GM23338 (cell line): ENCODE data around the gene CRTC1. TPM values are rescaled to one million over a fixed set of nuclear protein-coding genes. Genes with fewer than 3 reads are reported as not detected.

Source experiments
- ATAC-seq: fragments of 200-7000 bp; cut with Tn5 transposase; 3 replicates; pipeline ENCODE4 v1.9.1; 2020
- DNase-seq: peaks from one replicate; pipeline ENCODE4 v3.0.0-alpha.2; 2015; ENCODE audit warnings: low spot score
- H2AFZ ChIP-seq: fragments of 200-600 bp; sonication (generic); 2 replicates; pipeline ENCODE4 v1.8.0; 2016; ENCODE audit warnings: antibody characterized with exemption, mild to moderate bottlenecking, moderate library complexity
- H3F3A ChIP-seq: fragments of 200-600 bp; sonication (generic); replicated peaks from 2 replicates; pipeline ENCODE4 v1.8.0; 2017; ENCODE audit warnings: antibody characterized with exemption, mixed run types, low read depth
- H3K27ac ChIP-seq: fragments of 200-600 bp; sonication (generic); 2 replicates; pipeline ENCODE4 v1.6.1; 2016; ENCODE audit warnings: low read depth
- H3K27me3 ChIP-seq: fragments of 200-600 bp; sonication (generic); 2 replicates; pipeline ENCODE4 v1.8.0; 2016; ENCODE audit warnings: mild to moderate bottlenecking, mixed run types, moderate library complexity; ENCODE audit not compliant: insufficient read depth
- H3K36me3 ChIP-seq: fragments of 200-600 bp; sonication (generic); 2 replicates; pipeline ENCODE4 v1.8.0; 2016; ENCODE audit warnings: mild to moderate bottlenecking; ENCODE audit not compliant: insufficient read depth
- H3K4me1 ChIP-seq: fragments of 200-600 bp; sonication (generic); 2 replicates; pipeline ENCODE4 v1.8.0; 2016; ENCODE audit warnings: mild to moderate bottlenecking, moderate library complexity; ENCODE audit not compliant: insufficient read depth
- H3K4me2 ChIP-seq: fragments of 200-600 bp; sonication (generic); 2 replicates; pipeline ENCODE4 v1.7.1; 2017; ENCODE audit warnings: mixed run types
- H3K4me3 ChIP-seq: fragments of 200-600 bp; sonication (generic); 2 replicates; pipeline ENCODE4 v1.6.1; 2016; ENCODE audit warnings: mixed run types
- H3K79me2 ChIP-seq: fragments of 200-600 bp; sonication (generic); replicated peaks from 2 replicates; pipeline ENCODE4 v1.8.0; 2017; ENCODE audit warnings: mild to moderate bottlenecking; ENCODE audit not compliant: insufficient read depth
- H3K9me2 ChIP-seq: fragments of 200-600 bp; sonication (generic); 2 replicates; pipeline ENCODE4 v1.8.0; 2017; ENCODE audit not compliant: insufficient read depth
- H4K20me1 ChIP-seq: fragments of 200-600 bp; sonication (generic); replicated peaks from 2 replicates; pipeline ENCODE4 v1.8.0; 2017; ENCODE audit warnings: mild to moderate bottlenecking; ENCODE audit not compliant: insufficient read depth
- H3K27ac Mint-ChIP-seq: 2 replicates; pipeline ENCODE4 v1.8.0; 2020; ENCODE audit warnings: inconsistent platforms, mild to moderate bottlenecking, moderate library complexity, mixed read lengths
- H3K27me3 Mint-ChIP-seq: 3 replicates; pipeline ENCODE4 v1.8.0; 2022; ENCODE audit warnings: low read depth, mild to moderate bottlenecking, moderate library complexity, mixed read lengths, inconsistent platforms; ENCODE audit not compliant: insufficient read depth, poor library complexity
- H3K36me3 Mint-ChIP-seq: 3 replicates; pipeline ENCODE4 v1.8.0; 2021; ENCODE audit warnings: low read depth, mild to moderate bottlenecking, inconsistent platforms, moderate library complexity, mixed read lengths
- H3K4me1 Mint-ChIP-seq: 3 replicates; pipeline ENCODE4 v1.8.0; 2020; ENCODE audit warnings: mild to moderate bottlenecking, inconsistent platforms, mixed read lengths
- H3K4me3 Mint-ChIP-seq: 3 replicates; pipeline ENCODE4 v1.8.0; 2021; ENCODE audit warnings: moderate library complexity, mild to moderate bottlenecking, inconsistent platforms, mixed read lengths
- H3K9me3 Mint-ChIP-seq: 3 replicates; pipeline ENCODE4 v1.8.0; 2020; ENCODE audit warnings: moderate library complexity, mild to moderate bottlenecking, inconsistent platforms, mixed read lengths
- CREB1 ChIP-seq: fragments of 250-450 bp; sonication (Bioruptor Pico); IDR thresholded peaks from 2 replicates; pipeline ENCODE4 v1.5.0; 2020; ENCODE audit warnings: low read depth, mild to moderate bottlenecking, moderate library complexity
- EZH2 ChIP-seq: fragments of 200-600 bp; sonication (generic); IDR thresholded peaks from one replicate; pipeline ENCODE4 v1.8.0; 2017; ENCODE audit warnings: antibody characterized with exemption, mild to moderate bottlenecking, low read depth; ENCODE audit not compliant: unreplicated experiment
- JUNB ChIP-seq: IDR thresholded peaks from one replicate; pipeline ENCODE4 v1.6.1; 2016; ENCODE audit warnings: antibody characterized with exemption; ENCODE audit not compliant: unreplicated experiment
- NANOG ChIP-seq: IDR thresholded peaks from 2 replicates; pipeline ENCODE4 v1.6.1; 2016; ENCODE audit warnings: antibody characterized with exemption, borderline replicate concordance
- POLR2AphosphoS5 ChIP-seq: IDR thresholded peaks from 2 replicates; pipeline ENCODE4 v1.6.1; 2016; ENCODE audit warnings: antibody characterized with exemption, low read depth
- STAT1 ChIP-seq: IDR thresholded peaks from one replicate; pipeline ENCODE4 v1.6.1; 2016; ENCODE audit warnings: antibody characterized with exemption; ENCODE audit not compliant: unreplicated experiment
- ZNF114 ChIP-seq: fragments of 250-450 bp; sonication (Bioruptor Pico); IDR thresholded peaks from 2 replicates; pipeline ENCODE4 v1.5.0; 2020; ENCODE audit warnings: mild to moderate bottlenecking, moderate library complexity
- ZNF331 ChIP-seq: fragments of 250-450 bp; sonication (Bioruptor Pico); IDR thresholded peaks from 2 replicates; pipeline ENCODE4 v1.5.0; 2020; ENCODE audit warnings: low read depth, mild to moderate bottlenecking, moderate library complexity
- long read RNA-seq: library from polyadenylated mRNA; unstranded; transcript quantifications from one replicate; pipeline ENCODE4 v2.0.0, GENCODE V29; 2020; ENCODE audit not compliant: unreplicated experiment
- polyA plus RNA-seq: library from polyadenylated mRNA; unstranded; fragments of >200 nt; fragmentation: Nextera tagmentation; extraction: Ambion mirVana; gene quantifications from 2 replicates; pipeline ENCODE4 v1.2.1, GENCODE V29; 2016
- total RNA-seq: library from RNA; depleted of rRNA; stranded (reverse); fragments of >200 nt; shearing (Covaris generic); gene quantifications from 2 replicates; pipeline ENCODE4 v1.2.3, GENCODE V29; 2014; rRNA removed
- TF ChIP-seq, protein P1 (sequence below): IDR thresholded peaks from one replicate; pipeline ENCODE4 v1.6.1; 2018; ENCODE audit warnings: antibody characterized with exemption; ENCODE audit not compliant: unreplicated experiment
- TF ChIP-seq, protein P2 (sequence below), 2 experiments: fragments of 200-600 bp in 1 of 2; sonication (generic) in 1 of 2; conservative IDR thresholded peaks; 2 replicates each; pipeline versions ENCODE4 v1.5.1 to v1.6.1; 2016 to 2017; ENCODE audit warnings: antibody characterized with exemption in 2 of 2, low read depth in 2 of 2, mild to moderate bottlenecking in 2 of 2, moderate library complexity in 1 of 2
- TF ChIP-seq, protein P3 (sequence below): fragments of 250-450 bp; sonication (Bioruptor Pico); IDR thresholded peaks from 2 replicates; pipeline ENCODE4 v1.5.0; 2020; ENCODE audit warnings: mild to moderate bottlenecking, moderate library complexity

Gene CRTC1, protein sequence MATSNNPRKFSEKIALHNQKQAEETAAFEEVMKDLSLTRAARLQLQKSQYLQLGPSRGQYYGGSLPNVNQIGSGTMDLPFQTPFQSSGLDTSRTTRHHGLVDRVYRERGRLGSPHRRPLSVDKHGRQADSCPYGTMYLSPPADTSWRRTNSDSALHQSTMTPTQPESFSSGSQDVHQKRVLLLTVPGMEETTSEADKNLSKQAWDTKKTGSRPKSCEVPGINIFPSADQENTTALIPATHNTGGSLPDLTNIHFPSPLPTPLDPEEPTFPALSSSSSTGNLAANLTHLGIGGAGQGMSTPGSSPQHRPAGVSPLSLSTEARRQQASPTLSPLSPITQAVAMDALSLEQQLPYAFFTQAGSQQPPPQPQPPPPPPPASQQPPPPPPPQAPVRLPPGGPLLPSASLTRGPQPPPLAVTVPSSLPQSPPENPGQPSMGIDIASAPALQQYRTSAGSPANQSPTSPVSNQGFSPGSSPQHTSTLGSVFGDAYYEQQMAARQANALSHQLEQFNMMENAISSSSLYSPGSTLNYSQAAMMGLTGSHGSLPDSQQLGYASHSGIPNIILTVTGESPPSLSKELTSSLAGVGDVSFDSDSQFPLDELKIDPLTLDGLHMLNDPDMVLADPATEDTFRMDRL
- total RNA-seq = 5.4 and 7.1 TPM in 2 replicates
- 6.7 and 8.4 TPM in 2 replicates for polyA plus RNA-seq
- long read RNA-seq, partial matches to known transcripts = 1 of 3 reads
- long read RNA-seq, other reads (novel, unspliced or antisense) = 2 of 3 reads

DNA sequence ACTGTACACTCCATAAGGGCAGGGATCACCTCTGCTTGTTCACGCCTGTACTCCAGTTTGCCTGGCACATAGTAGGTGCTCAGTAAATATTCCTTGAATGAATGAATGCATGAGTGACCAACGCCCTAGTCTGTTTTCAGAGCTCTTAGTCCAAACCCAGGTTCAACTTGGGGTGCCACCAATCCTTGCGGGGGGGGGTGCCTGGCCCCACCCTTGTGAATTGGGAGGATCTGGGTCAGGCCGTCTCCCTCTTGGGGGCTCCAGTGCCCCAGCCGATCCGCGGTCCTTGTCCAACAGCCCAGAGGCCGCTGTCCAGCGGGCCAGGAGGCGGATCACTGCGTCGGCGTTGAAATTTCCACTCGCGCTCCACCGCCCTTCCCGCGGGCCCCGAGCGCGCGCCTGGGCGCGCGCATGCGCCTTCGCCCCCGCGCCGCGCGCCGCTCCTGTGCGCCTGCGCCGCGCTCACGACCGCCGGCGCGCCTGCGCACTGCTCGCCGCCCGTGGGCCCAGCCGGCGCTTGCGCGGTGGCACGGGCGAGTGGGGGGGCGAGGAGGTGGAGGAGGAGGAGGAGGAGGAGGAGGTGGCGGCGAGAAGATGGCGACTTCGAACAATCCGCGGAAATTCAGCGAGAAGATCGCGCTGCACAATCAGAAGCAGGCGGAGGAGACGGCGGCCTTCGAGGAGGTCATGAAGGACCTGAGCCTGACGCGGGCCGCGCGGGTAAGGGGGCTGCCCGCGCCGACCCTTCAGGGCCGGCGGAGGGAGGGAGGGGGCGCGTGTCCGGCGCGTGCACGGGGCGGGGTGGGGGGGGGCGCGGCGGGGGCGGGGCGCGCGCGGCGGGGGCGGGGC, at the start of gene CRTC1:
Gene CRTC1 (plus strand): TSS at position 572 of the 849 bp plus-strand sequence. CDS start 23 bp downstream, at position 595.
- peaks cover 13% of the 10 kb centered on the region for H3K4me1 ChIP-seq
- no peak within 1 kb of the TSS for H3K27ac ChIP-seq
- H4K20me1 ChIP-seq = no peaks in the 10 kb centered on the region; the same call in 1 of the 2 replicates
- peaks cover 39% of the 10 kb centered on the region for H3K79me2 ChIP-seq
- peak within 1 kb of the TSS; percentile 87; the same call in 1 of the 2 replicates for H2AFZ ChIP-seq
- H3K4me3 ChIP-seq = peak within 1 kb of the TSS; percentile 84
- peak; percentile 52 for ATAC-seq
- 0 out of 2 replicates have a peak, but pooled peaks cover 10% of the 10 kb centered on the region for H3F3A ChIP-seq
- Mint-ChIP-seq H3K4me3 (peak within 1 kb of the TSS; percentile 85), H3K4me1 (peaks cover 10% of the 10 kb centered on the region; the same call in 2 of the 3 replicates), H3K27me3 (peaks cover 33% of the 10 kb centered on the region), H3K9me3 (no peaks in the 10 kb centered on the region), H3K36me3 (no peaks in the 10 kb centered on the region; the same call in 2 of the 3 replicates), H3K27ac (peak within 1 kb of the TSS; percentile 12)
- H3K9me2 ChIP-seq = no peaks in the 10 kb centered on the region
- no peaks in the 10 kb centered on the region for H3K36me3 ChIP-seq
- H3K4me2 ChIP-seq = peak within 1 kb of the TSS; percentile 87
- DNase-seq = peak; percentile 90
- H3K27me3 ChIP-seq = no peaks in the 10 kb centered on the region
- TF ChIP-seq EZH2 (no peak), CREB1 (CRISPR knock-in tag) (no peak), STAT1 (no peak), NANOG (no peak), JUNB (no peak), POLR2AphosphoS5 (peak; percentile 88), ZNF331 (no peak), ZNF114 (CRISPR knock-in tag) (no peak)
- TF ChIP-seq, protein P1, sequence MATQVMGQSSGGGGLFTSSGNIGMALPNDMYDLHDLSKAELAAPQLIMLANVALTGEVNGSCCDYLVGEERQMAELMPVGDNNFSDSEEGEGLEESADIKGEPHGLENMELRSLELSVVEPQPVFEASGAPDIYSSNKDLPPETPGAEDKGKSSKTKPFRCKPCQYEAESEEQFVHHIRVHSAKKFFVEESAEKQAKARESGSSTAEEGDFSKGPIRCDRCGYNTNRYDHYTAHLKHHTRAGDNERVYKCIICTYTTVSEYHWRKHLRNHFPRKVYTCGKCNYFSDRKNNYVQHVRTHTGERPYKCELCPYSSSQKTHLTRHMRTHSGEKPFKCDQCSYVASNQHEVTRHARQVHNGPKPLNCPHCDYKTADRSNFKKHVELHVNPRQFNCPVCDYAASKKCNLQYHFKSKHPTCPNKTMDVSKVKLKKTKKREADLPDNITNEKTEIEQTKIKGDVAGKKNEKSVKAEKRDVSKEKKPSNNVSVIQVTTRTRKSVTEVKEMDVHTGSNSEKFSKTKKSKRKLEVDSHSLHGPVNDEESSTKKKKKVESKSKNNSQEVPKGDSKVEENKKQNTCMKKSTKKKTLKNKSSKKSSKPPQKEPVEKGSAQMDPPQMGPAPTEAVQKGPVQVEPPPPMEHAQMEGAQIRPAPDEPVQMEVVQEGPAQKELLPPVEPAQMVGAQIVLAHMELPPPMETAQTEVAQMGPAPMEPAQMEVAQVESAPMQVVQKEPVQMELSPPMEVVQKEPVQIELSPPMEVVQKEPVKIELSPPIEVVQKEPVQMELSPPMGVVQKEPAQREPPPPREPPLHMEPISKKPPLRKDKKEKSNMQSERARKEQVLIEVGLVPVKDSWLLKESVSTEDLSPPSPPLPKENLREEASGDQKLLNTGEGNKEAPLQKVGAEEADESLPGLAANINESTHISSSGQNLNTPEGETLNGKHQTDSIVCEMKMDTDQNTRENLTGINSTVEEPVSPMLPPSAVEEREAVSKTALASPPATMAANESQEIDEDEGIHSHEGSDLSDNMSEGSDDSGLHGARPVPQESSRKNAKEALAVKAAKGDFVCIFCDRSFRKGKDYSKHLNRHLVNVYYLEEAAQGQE = peak; percentile 46
- TF ChIP-seq, protein P2, sequence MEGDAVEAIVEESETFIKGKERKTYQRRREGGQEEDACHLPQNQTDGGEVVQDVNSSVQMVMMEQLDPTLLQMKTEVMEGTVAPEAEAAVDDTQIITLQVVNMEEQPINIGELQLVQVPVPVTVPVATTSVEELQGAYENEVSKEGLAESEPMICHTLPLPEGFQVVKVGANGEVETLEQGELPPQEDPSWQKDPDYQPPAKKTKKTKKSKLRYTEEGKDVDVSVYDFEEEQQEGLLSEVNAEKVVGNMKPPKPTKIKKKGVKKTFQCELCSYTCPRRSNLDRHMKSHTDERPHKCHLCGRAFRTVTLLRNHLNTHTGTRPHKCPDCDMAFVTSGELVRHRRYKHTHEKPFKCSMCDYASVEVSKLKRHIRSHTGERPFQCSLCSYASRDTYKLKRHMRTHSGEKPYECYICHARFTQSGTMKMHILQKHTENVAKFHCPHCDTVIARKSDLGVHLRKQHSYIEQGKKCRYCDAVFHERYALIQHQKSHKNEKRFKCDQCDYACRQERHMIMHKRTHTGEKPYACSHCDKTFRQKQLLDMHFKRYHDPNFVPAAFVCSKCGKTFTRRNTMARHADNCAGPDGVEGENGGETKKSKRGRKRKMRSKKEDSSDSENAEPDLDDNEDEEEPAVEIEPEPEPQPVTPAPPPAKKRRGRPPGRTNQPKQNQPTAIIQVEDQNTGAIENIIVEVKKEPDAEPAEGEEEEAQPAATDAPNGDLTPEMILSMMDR (conservative IDR thresholded peaks at IDR 0.05; ENCODE audit: low read depth in 2 of 2) = no peak
- TF ChIP-seq, protein P3, sequence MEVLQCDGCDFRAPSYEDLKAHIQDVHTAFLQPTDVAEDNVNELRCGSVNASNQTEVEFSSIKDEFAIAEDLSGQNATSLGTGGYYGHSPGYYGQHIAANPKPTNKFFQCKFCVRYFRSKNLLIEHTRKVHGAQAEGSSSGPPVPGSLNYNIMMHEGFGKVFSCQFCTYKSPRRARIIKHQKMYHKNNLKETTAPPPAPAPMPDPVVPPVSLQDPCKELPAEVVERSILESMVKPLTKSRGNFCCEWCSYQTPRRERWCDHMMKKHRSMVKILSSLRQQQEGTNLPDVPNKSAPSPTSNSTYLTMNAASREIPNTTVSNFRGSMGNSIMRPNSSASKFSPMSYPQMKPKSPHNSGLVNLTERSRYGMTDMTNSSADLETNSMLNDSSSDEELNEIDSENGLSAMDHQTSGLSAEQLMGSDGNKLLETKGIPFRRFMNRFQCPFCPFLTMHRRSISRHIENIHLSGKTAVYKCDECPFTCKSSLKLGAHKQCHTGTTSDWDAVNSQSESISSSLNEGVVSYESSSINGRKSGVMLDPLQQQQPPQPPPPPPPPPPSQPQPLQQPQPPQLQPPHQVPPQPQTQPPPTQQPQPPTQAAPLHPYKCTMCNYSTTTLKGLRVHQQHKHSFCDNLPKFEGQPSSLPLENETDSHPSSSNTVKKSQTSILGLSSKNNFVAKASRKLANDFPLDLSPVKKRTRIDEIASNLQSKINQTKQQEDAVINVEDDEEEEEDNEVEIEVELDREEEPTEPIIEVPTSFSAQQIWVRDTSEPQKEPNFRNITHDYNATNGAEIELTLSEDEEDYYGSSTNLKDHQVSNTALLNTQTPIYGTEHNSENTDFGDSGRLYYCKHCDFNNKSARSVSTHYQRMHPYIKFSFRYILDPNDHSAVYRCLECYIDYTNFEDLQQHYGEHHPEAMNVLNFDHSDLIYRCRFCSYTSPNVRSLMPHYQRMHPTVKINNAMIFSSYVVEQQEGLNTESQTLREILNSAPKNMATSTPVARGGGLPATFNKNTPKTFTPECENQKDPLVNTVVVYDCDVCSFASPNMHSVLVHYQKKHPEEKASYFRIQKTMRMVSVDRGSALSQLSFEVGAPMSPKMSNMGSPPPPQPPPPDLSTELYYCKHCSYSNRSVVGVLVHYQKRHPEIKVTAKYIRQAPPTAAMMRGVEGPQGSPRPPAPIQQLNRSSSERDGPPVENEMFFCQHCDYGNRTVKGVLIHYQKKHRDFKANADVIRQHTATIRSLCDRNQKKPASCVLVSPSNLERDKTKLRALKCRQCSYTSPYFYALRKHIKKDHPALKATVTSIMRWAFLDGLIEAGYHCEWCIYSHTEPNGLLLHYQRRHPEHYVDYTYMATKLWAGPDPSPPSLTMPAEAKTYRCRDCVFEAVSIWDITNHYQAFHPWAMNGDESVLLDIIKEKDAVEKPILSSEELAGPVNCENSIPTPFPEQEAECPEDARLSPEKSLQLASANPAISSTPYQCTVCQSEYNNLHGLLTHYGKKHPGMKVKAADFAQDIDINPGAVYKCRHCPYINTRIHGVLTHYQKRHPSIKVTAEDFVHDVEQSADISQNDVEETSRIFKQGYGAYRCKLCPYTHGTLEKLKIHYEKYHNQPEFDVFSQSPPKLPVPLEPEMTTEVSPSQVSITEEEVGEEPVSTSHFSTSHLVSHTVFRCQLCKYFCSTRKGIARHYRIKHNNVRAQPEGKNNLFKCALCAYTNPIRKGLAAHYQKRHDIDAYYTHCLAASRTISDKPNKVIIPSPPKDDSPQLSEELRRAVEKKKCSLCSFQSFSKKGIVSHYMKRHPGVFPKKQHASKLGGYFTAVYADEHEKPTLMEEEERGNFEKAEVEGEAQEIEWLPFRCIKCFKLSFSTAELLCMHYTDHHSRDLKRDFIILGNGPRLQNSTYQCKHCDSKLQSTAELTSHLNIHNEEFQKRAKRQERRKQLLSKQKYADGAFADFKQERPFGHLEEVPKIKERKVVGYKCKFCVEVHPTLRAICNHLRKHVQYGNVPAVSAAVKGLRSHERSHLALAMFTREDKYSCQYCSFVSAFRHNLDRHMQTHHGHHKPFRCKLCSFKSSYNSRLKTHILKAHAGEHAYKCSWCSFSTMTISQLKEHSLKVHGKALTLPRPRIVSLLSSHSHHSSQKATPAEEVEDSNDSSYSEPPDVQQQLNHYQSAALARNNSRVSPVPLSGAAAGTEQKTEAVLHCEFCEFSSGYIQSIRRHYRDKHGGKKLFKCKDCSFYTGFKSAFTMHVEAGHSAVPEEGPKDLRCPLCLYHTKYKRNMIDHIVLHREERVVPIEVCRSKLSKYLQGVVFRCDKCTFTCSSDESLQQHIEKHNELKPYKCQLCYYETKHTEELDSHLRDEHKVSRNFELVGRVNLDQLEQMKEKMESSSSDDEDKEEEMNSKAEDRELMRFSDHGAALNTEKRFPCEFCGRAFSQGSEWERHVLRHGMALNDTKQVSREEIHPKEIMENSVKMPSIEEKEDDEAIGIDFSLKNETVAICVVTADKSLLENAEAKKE = no peak
